GM12878 (cell line): ENCODE results near the gene STX1B. TPM values are rescaled to one million over a fixed set of nuclear protein-coding genes. Genes with fewer than 3 reads are reported as not detected.

Experiments used
- ATAC-seq: fragments of 200-7000 bp; cut with Tn5 transposase; 3 replicates; pipeline ENCODE4 v1.9.1; 2020; ENCODE audit warnings: mild to moderate bottlenecking, moderate library complexity
- BruUV-seq: library from RNA; stranded (reverse); fragments of 400-500 nt; replicated peaks from 2 replicates; lab custom pipeline; 2021; lab: Mats Ljungman, UMichigan
- CTCF ChIA-PET: fragments of 300-600 bp; sonication (Branson Sonifier 250); formaldehyde crosslinking; extraction: SDS; loops from one replicate; lab custom pipeline; 2021; ENCODE audit warnings: inconsistent platforms; lab: Yijun Ruan, JAX
- POLR2A ChIA-PET: fragments of 350-600 bp; formaldehyde crosslinking; extraction: SDS; loops from one replicate; lab custom pipeline; 2021; ENCODE audit warnings: inconsistent platforms; lab: Charles Lee
- RAD21 ChIA-PET: fragments of 300-600 bp; sonication (Branson Sonifier 250); formaldehyde crosslinking; loops from one replicate; lab custom pipeline; 2023; ENCODE audit warnings: antibody characterized with exemption; ENCODE audit not compliant: unreplicated experiment; lab: Charles Lee
- SMC1A ChIA-PET: fragments of 300-600 bp; sonication (Branson Sonifier 250); formaldehyde crosslinking; loops from one replicate; lab custom pipeline; 2023; ENCODE audit not compliant: unreplicated experiment, uncharacterized antibody; lab: Charles Lee
- DNase-seq: peaks from one replicate; pipeline ENCODE4 v3.0.0-alpha.2; 2011; ENCODE audit warnings: low read depth, low spot score
- FAIRE-seq: peaks from 3 replicates; lab custom pipeline; 2011; peaks lifted over from hg19 to GRCh38; lab: Jason Lieb, UNC
- H2AFZ ChIP-seq: 2 replicates; pipeline ENCODE4 v1.6.0; 2011; ENCODE audit warnings: low read depth, low read length, control low read depth; ENCODE audit not compliant: control insufficient read depth
- H3K27ac ChIP-seq: 2 replicates; pipeline ENCODE4 v1.5.1; 2011; ENCODE audit warnings: control low read depth; ENCODE audit not compliant: control insufficient read depth, insufficient read depth
- H3K27me3 ChIP-seq, 2 experiments: replicated peaks in 1 of 2; 2 replicates each; pipeline versions ENCODE4 v1.6.0 to v1.6.1; 2011; ENCODE audit warnings: low read length in 1 of 2; ENCODE audit not compliant: control insufficient read depth in 2 of 2, insufficient read depth in 2 of 2
- H3K36me3 ChIP-seq, 2 experiments: 2 replicates each; pipeline ENCODE4 v1.5.1; 2011; ENCODE audit warnings: low read length in 1 of 2; ENCODE audit not compliant: control insufficient read depth in 2 of 2, insufficient read depth in 2 of 2
- H3K4me1 ChIP-seq: 2 replicates; pipeline ENCODE4 v1.6.1; 2011; ENCODE audit warnings: mild to moderate bottlenecking, low read length, moderate library complexity, mixed read lengths; ENCODE audit not compliant: control insufficient read depth, insufficient read depth
- H3K4me2 ChIP-seq: 2 replicates; pipeline ENCODE4 v1.6.0; 2011; ENCODE audit warnings: control low read depth; ENCODE audit not compliant: control insufficient read depth, insufficient read depth
- H3K4me3 ChIP-seq: fragments of 200-600 bp; sonication (generic); 2 replicates; pipeline ENCODE4 v1.5.1; 2016
- H3K79me2 ChIP-seq: 2 replicates; pipeline ENCODE4 v1.6.0; 2011; ENCODE audit warnings: low read length; ENCODE audit not compliant: control insufficient read depth, insufficient read depth
- H3K9ac ChIP-seq: 2 replicates; pipeline ENCODE4 v1.8.0; 2011; ENCODE audit warnings: low read length, control low read depth, mixed read lengths; ENCODE audit not compliant: control insufficient read depth, insufficient read depth
- H3K9me3 ChIP-seq: replicated peaks from 3 replicates; pipeline ENCODE4 v1.5.1; 2011; ENCODE audit warnings: mild to moderate bottlenecking, low read length; ENCODE audit not compliant: control insufficient read depth, insufficient read depth
- H4K20me1 ChIP-seq: 2 replicates; pipeline ENCODE4 v1.6.0; 2011; ENCODE audit not compliant: control insufficient read depth, insufficient read depth
- ATF7 ChIP-seq: fragments of 450-650 bp; IDR thresholded peaks from 2 replicates; pipeline ENCODE4 v1.6.1; 2016; ENCODE audit warnings: low read depth, mild to moderate bottlenecking
- CEBPB ChIP-seq, 2 experiments: fragments of 150-350 bp in 1 of 2; IDR thresholded peaks; 2 replicates each; pipeline ENCODE4 v1.6.1; 2012 to 2014; ENCODE audit warnings: low read depth in 2 of 2, low read length in 2 of 2, borderline replicate concordance in 1 of 2, inconsistent platforms in 1 of 2
- IKZF1 ChIP-seq: fragments of 450-650 bp; conservative IDR thresholded peaks from 2 replicates; pipeline ENCODE4 v1.6.1; 2017; ENCODE audit warnings: antibody characterized with exemption, mild to moderate bottlenecking
- IKZF2 ChIP-seq, 2 experiments: fragments of 450-650 bp; IDR thresholded peaks; 2 replicates each; pipeline ENCODE4 v1.6.1; 2017; ENCODE audit warnings: mild to moderate bottlenecking in 2 of 2, moderate library complexity in 2 of 2
- MTA2 ChIP-seq: fragments of 450-650 bp; IDR thresholded peaks from 2 replicates; pipeline ENCODE4 v1.6.1; 2016; ENCODE audit warnings: low read depth, mild to moderate bottlenecking, moderate library complexity
- MYB ChIP-seq: fragments of 150-350 bp; IDR thresholded peaks from 2 replicates; pipeline ENCODE4 v1.6.1; 2014; ENCODE audit warnings: mild to moderate bottlenecking, low read depth, low read length, borderline replicate concordance
- NFYB ChIP-seq: IDR thresholded peaks from 2 replicates; pipeline ENCODE4 v1.6.1; 2011; ENCODE audit warnings: low read depth, mild to moderate bottlenecking, low read length, improper control_type of control experiment, moderate library complexity; ENCODE audit not compliant: insufficient read depth
- STAT1 ChIP-seq: fragments of 450-650 bp; conservative IDR thresholded peaks from 2 replicates; pipeline ENCODE4 v1.6.1; 2014; ENCODE audit warnings: antibody characterized with exemption, mild to moderate bottlenecking
- YBX1 ChIP-seq: fragments of 450-650 bp; IDR thresholded peaks from 2 replicates; pipeline ENCODE4 v1.6.1; 2016; ENCODE audit warnings: antibody characterized with exemption
- ZBTB11 ChIP-seq: fragments of 450-650 bp; formaldehyde crosslinking; IDR thresholded peaks from 2 replicates; pipeline ENCODE4 v1.5.0; 2022; ENCODE audit warnings: mild to moderate bottlenecking, missing genetic modification characterization
- ZNF384 ChIP-seq: IDR thresholded peaks from 2 replicates; pipeline ENCODE4 v1.6.1; 2012; ENCODE audit warnings: low read depth, mild to moderate bottlenecking, low read length, improper control_type of control experiment, borderline replicate concordance
- WGBS: methylation state at CpG from one replicate; pipeline ENCODE4 v1.1.6; 2016; ENCODE audit warnings: low lambda C conversion rate; ENCODE audit not compliant: insufficient replicate concordance, insufficient coverage; ENCODE audit errors: missing lambda C conversion rate; 5-methylcytosine and 5-hydroxymethylcytosine counted together
- in situ Hi-C: fragments of 300-500 bp; cut with MboI; formaldehyde crosslinking; loops from 9 replicates; pipeline ENCODE4 v1.14.3; 2018; ENCODE audit warnings: mixed read lengths
- intact Hi-C: fragments of 100-400 bp; cut with micrococcal nuclease; formaldehyde crosslinking; loops from one replicate; pipeline ENCODE4 v1.14.2; 2022; ENCODE audit not compliant: unreplicated experiment
- polyA plus RNA-seq, 11 experiments: library from polyadenylated mRNA; depleted of rRNA in 4 of 11; unstranded in 6 of 11; stranded (reverse) in 5 of 11; fragments of >200 nt; fragmentation: Nextera tagmentation in 4 of 11; fragmentation: Illumina TruSeq in 1 of 11; extraction: Ambion mirVana in 4 of 11; extraction: Trizol in 1 of 11; gene quantifications; 1 replicate in 1 of 11; 2 replicates in 10 of 11; pipeline versions ENCODE4 v1.2.1 to v1.2.3, GENCODE V29; 2011 to 2016; ENCODE audit warnings: inconsistent platforms in 2 of 11, missing spikeins in 2 of 11, low read depth in 1 of 11
- total RNA-seq, 4 experiments: library from RNA; depleted of rRNA in 3 of 4; stranded (reverse); fragments of >200 nt in 3 of 4; fragmentation: Illumina TruSeq in 1 of 4; extraction: Trizol in 1 of 4; gene quantifications; 2 replicates each; pipeline versions ENCODE4 v1.2.1 to v1.2.3, GENCODE V29; 2013 to 2021
- TF ChIP-seq, protein P1 (sequence below): IDR thresholded peaks from 2 replicates; pipeline ENCODE4 v1.6.1; 2012; ENCODE audit warnings: mild to moderate bottlenecking, low read depth, low read length
- TF ChIP-seq, protein P2 (sequence below): IDR thresholded peaks from 2 replicates; pipeline ENCODE4 v1.6.1; 2011; ENCODE audit warnings: mild to moderate bottlenecking, low read depth, low read length, moderate library complexity; ENCODE audit not compliant: insufficient replicate concordance
- TF ChIP-seq, protein P3 (sequence below): fragments of 450-650 bp; conservative IDR thresholded peaks from 2 replicates; pipeline ENCODE4 v1.6.1; 2017; ENCODE audit warnings: mild to moderate bottlenecking, moderate library complexity

Gene STX1B
- total and polyA plus RNA-seq, 10 of the 15 experiments (the other 5 are each of a cell fraction or from before 2014, with no cell fraction given) = 0.22 to 2.5 (median 1.1) TPM

DNA sequence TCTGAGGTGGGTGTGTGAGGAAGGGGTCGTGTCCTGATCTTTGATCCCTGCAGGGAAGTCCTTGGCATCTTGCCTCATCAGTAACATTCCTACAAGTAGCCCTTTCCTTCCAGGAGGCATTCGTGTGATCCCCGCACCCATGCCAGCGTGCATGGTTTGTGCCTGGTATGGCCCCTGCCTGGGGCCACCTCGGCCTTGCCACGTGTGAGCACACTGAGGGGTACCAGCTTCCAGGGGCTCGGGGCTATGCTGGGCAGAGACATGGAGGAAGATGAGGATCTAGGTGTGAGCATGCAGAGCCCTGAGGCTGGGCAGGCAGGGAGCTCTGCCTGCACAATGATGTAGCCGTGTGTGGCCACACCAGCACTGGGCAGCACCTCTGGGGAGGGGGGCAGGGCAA is 19.4 kb downstream of the STX1B start:
- Histone ChIP-seq H2AFZ (no peak overlapping the region), H3K4me3 (no peak overlapping the region), H3K27ac (no peak overlapping the region), H3K79me2 (no peaks in the 10 kb centered on the region), H3K36me3 (peaks cover 0 to 3% of the 10 kb centered on the region in 2 experiments; a peak in 2 of 4 replicates), H3K9me3 (no peaks in the 10 kb centered on the region), H3K4me1 (peaks cover 14% of the 10 kb centered on the region), H4K20me1 (no peaks in the 10 kb centered on the region), H3K9ac (no peak overlapping the region), H3K4me2 (no peak overlapping the region), H3K27me3 (no peaks in the 10 kb centered on the region)
- FAIRE-seq (no peak), ATAC-seq (no peak), DNase-seq (no peak)
- in situ Hi-C loops = loop anchor here (5.0 to 25.0 kb wide), 2 partner anchors 446 to 876 kb away; partner anchors contain the start of genes COX6A2 and ZNF843
- ChIA-PET RAD21 (interaction anchor here (0.8 kb wide), 1 partner anchor 151 kb away, joined by 3 read pairs; no protein-coding TSS in a partner anchor), CTCF (no interaction called here), SMC1A (no interaction called here), POLR2A (no interaction called here)
- BruUV-seq = no TSS peak
- intact Hi-C loops = loop anchor here (10.0 kb wide), 1 partner anchor 84 kb away; the partner anchor contains the start of genes ZNF646 and ZNF668
- 62% methylated on average over 8 of the region's 8 CpGs for WGBS
- TF ChIP-seq STAT1 (no peak), NFYB (no peak), MTA2 (no peak), MYB (no peak), CEBPB (IDR thresholded peaks at IDR 0.05; ENCODE audit: borderline replicate concordance in 1 of 2, low read depth in 2 of 2, low read length in 2 of 2) (no peak), IKZF1 (no peak), ZNF384 (no peak), ATF7 (no peak), IKZF2 (IDR thresholded peaks at IDR 0.05) (no peak), YBX1 (no peak), ZBTB11 (CRISPR knock-in tag) (no peak)
- TF ChIP-seq, protein P1, sequence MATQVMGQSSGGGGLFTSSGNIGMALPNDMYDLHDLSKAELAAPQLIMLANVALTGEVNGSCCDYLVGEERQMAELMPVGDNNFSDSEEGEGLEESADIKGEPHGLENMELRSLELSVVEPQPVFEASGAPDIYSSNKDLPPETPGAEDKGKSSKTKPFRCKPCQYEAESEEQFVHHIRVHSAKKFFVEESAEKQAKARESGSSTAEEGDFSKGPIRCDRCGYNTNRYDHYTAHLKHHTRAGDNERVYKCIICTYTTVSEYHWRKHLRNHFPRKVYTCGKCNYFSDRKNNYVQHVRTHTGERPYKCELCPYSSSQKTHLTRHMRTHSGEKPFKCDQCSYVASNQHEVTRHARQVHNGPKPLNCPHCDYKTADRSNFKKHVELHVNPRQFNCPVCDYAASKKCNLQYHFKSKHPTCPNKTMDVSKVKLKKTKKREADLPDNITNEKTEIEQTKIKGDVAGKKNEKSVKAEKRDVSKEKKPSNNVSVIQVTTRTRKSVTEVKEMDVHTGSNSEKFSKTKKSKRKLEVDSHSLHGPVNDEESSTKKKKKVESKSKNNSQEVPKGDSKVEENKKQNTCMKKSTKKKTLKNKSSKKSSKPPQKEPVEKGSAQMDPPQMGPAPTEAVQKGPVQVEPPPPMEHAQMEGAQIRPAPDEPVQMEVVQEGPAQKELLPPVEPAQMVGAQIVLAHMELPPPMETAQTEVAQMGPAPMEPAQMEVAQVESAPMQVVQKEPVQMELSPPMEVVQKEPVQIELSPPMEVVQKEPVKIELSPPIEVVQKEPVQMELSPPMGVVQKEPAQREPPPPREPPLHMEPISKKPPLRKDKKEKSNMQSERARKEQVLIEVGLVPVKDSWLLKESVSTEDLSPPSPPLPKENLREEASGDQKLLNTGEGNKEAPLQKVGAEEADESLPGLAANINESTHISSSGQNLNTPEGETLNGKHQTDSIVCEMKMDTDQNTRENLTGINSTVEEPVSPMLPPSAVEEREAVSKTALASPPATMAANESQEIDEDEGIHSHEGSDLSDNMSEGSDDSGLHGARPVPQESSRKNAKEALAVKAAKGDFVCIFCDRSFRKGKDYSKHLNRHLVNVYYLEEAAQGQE = no peak
- TF ChIP-seq, protein P2, sequence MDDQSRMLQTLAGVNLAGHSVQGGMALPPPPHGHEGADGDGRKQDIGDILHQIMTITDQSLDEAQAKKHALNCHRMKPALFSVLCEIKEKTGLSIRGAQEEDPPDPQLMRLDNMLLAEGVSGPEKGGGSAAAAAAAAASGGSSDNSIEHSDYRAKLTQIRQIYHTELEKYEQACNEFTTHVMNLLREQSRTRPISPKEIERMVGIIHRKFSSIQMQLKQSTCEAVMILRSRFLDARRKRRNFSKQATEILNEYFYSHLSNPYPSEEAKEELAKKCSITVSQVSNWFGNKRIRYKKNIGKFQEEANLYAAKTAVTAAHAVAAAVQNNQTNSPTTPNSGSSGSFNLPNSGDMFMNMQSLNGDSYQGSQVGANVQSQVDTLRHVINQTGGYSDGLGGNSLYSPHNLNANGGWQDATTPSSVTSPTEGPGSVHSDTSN = no peak
- TF ChIP-seq, protein P3, sequence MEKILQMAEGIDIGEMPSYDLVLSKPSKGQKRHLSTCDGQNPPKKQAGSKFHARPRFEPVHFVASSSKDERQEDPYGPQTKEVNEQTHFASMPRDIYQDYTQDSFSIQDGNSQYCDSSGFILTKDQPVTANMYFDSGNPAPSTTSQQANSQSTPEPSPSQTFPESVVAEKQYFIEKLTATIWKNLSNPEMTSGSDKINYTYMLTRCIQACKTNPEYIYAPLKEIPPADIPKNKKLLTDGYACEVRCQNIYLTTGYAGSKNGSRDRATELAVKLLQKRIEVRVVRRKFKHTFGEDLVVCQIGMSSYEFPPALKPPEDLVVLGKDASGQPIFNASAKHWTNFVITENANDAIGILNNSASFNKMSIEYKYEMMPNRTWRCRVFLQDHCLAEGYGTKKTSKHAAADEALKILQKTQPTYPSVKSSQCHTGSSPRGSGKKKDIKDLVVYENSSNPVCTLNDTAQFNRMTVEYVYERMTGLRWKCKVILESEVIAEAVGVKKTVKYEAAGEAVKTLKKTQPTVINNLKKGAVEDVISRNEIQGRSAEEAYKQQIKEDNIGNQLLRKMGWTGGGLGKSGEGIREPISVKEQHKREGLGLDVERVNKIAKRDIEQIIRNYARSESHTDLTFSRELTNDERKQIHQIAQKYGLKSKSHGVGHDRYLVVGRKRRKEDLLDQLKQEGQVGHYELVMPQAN = no peak
